Natural killer cell (primary cell): ENCODE results near the gene NT5C1A. TPM values are rescaled to one million over a fixed set of nuclear protein-coding genes. Genes with fewer than 3 reads are reported as not detected.

Experiments used
- ATAC-seq, 3 donors: fragments of 150-1000 bp in 2 of 3; fragments of 200-7000 bp in 1 of 3; cut with Tn5 transposase; 1 replicate in 1 of 3; 2 replicates in 2 of 3; pipeline ENCODE4 v1.10.0; 2021; ENCODE audit warnings: mild to moderate bottlenecking in 2 of 3, moderate library complexity in 2 of 3
- DNase-seq, 2 donors: peaks; one replicate each; pipeline versions ENCODE4 v3.0.0 to v3.0.0-alpha.2; 2013 to 2021; ENCODE audit warnings: mixed read lengths in 1 of 2
- H3K27ac ChIP-seq: one replicate; pipeline ENCODE4 v1.5.1; 2013; ENCODE audit warnings: mild to moderate bottlenecking, low read length
- H3K27me3 ChIP-seq: one replicate; pipeline ENCODE4 v1.6.1; 2013; ENCODE audit warnings: low read length; ENCODE audit not compliant: control insufficient read depth, insufficient read depth
- H3K36me3 ChIP-seq: one replicate; pipeline ENCODE4 v1.6.1; 2013; ENCODE audit warnings: low read length; ENCODE audit not compliant: control insufficient read depth, insufficient read depth
- H3K4me1 ChIP-seq: one replicate; pipeline ENCODE4 v1.6.1; 2013; ENCODE audit warnings: low read length; ENCODE audit not compliant: control insufficient read depth, insufficient read depth
- H3K4me3 ChIP-seq: one replicate; pipeline ENCODE4 v1.5.1; 2013; ENCODE audit warnings: low read length
- H3K9me3 ChIP-seq: one replicate; pipeline ENCODE4 v1.6.1; 2013; ENCODE audit warnings: low read length; ENCODE audit not compliant: control insufficient read depth, insufficient read depth
- H3K27ac Mint-ChIP-seq, 2 donors: one replicate each; pipeline ENCODE4 v1.8.0; 2022; ENCODE audit warnings: mild to moderate bottlenecking in 2 of 2, mixed read lengths in 2 of 2, moderate library complexity in 1 of 2
- H3K27me3 Mint-ChIP-seq, 2 donors: one replicate each; pipeline ENCODE4 v1.8.0; 2022; ENCODE audit warnings: low read depth in 2 of 2, mixed read lengths in 2 of 2
- H3K36me3 Mint-ChIP-seq: one replicate; pipeline ENCODE4 v1.8.0; 2022; ENCODE audit warnings: mixed read lengths
- H3K4me1 Mint-ChIP-seq, 2 donors: one replicate each; pipeline ENCODE4 v1.8.0; 2022; ENCODE audit warnings: mixed read lengths in 2 of 2
- H3K4me3 Mint-ChIP-seq: one replicate; pipeline ENCODE4 v1.8.0; 2022; ENCODE audit warnings: mild to moderate bottlenecking, moderate library complexity, mixed read lengths
- H3K9me3 Mint-ChIP-seq, 2 donors: one replicate each; pipeline ENCODE4 v1.8.0; 2022; ENCODE audit warnings: mixed read lengths in 2 of 2
- WGBS: methylation state at CpG from one replicate; pipeline ENCODE4 v1.1.7; 2013; ENCODE audit warnings: missing lambda C conversion rate; ENCODE audit not compliant: insufficient coverage; 5-methylcytosine and 5-hydroxymethylcytosine counted together
- intact Hi-C: fragments of 100-400 bp; cut with micrococcal nuclease; formaldehyde crosslinking; loops from one replicate; pipeline ENCODE4 v1.14.2; 2022
- total RNA-seq, 4 donors: library from RNA; stranded (reverse); fragments of 120-200 nt in 1 of 4; gene quantifications; one replicate each; pipeline versions ENCODE4 v1.2.3 to v1.2.4, GENCODE V29; 2013 to 2022
- TF ChIP-seq, protein P1 (sequence below): fragments of 200-600 bp; IDR thresholded peaks from one replicate; pipeline ENCODE4 v1.8.0; 2022; ENCODE audit warnings: antibody characterized with exemption

Gene NT5C1A
- total RNA-seq, 3 donors from 2014 or later (not counting 1 experiment from before 2014, with no cell fraction given) = not detected

DNA sequence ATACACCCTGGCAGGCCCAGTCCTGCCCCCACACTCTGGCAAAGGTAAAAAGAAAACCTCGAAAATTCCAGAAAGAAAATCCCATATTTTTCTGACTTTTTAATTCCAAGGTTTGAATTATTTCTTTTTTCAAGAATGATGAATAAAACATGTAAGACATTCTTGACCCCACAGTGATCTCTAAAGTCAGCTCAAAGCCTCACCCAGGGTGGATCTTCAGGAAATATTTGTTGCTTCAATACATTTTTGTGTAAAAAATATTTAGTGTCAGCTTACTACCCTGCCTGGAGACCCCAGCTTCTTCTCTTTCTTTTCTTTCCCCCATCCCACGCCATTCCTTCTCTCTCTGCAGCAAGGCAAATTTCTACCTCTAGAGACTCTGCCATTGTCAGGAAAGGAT is 7.0 kb upstream of the NT5C1A start:
- Histone ChIP-seq H3K4me1 (peaks cover 5% of the 10 kb centered on the region), H3K27ac (no peak overlapping the region), H3K36me3 (no peaks in the 10 kb centered on the region), H3K4me3 (no peak overlapping the region), H3K9me3 (no peaks in the 10 kb centered on the region), H3K27me3 (no peaks in the 10 kb centered on the region)
- WGBS = 92% methylated on average over 1 of the region's 2 CpGs
- ATAC-seq (no peak), DNase-seq (no peak)
- Mint-ChIP-seq H3K27me3 (peaks cover 20 to 24% of the 10 kb centered on the region in 2 donors), H3K36me3 (no peaks in the 10 kb centered on the region), H3K4me3 (no peak overlapping the region), H3K4me1 (no peaks in the 10 kb centered on the region), H3K9me3 (no peaks in the 10 kb centered on the region), H3K27ac (no peak overlapping the region)
- intact Hi-C loops = no loop called here
- TF ChIP-seq, protein P1, sequence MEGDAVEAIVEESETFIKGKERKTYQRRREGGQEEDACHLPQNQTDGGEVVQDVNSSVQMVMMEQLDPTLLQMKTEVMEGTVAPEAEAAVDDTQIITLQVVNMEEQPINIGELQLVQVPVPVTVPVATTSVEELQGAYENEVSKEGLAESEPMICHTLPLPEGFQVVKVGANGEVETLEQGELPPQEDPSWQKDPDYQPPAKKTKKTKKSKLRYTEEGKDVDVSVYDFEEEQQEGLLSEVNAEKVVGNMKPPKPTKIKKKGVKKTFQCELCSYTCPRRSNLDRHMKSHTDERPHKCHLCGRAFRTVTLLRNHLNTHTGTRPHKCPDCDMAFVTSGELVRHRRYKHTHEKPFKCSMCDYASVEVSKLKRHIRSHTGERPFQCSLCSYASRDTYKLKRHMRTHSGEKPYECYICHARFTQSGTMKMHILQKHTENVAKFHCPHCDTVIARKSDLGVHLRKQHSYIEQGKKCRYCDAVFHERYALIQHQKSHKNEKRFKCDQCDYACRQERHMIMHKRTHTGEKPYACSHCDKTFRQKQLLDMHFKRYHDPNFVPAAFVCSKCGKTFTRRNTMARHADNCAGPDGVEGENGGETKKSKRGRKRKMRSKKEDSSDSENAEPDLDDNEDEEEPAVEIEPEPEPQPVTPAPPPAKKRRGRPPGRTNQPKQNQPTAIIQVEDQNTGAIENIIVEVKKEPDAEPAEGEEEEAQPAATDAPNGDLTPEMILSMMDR = no peak

DNA sequence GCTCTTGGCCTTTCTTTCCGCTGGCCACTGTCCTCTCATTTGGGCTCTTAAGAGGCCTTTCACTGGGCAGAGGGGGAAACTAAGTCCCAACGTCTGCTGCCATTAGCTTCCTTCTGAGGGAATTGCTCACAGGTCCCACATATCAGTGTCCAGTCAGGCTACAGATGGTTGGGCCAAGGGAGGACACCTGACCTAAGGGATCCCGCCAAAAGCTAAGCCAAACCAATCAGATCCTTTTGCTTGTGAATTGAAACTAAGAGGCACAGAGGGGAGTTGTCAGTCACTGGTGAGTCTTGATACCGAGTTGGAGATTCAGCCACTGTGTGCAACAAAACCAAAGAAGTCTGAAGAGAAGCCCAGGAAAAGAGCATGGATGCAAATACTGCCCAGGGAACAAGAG is 5.7 kb upstream of the NT5C1A start:
- TF ChIP-seq, protein P1 = no peak
- H3K4me1 Mint-ChIP-seq = no peaks in the 10 kb centered on the region
- Histone ChIP-seq H3K4me1 (no peaks in the 10 kb centered on the region), H3K36me3 (no peaks in the 10 kb centered on the region), H3K9me3 (no peaks in the 10 kb centered on the region), H3K27ac (no peak overlapping the region), H3K4me3 (no peak overlapping the region), H3K27me3 (no peaks in the 10 kb centered on the region)
- peaks cover 20 to 23% of the 10 kb centered on the region in 2 donors for H3K27me3 Mint-ChIP-seq
- 87% methylated on average over 4 of the region's 4 CpGs for WGBS
- no peak for ATAC-seq
- intact Hi-C loops = no loop called here
- no peaks in the 10 kb centered on the region for H3K9me3 Mint-ChIP-seq
- H3K4me3 Mint-ChIP-seq = no peak overlapping the region
- no peak overlapping the region for H3K27ac Mint-ChIP-seq
- DNase-seq = no peak
- H3K36me3 Mint-ChIP-seq = no peaks in the 10 kb centered on the region

DNA sequence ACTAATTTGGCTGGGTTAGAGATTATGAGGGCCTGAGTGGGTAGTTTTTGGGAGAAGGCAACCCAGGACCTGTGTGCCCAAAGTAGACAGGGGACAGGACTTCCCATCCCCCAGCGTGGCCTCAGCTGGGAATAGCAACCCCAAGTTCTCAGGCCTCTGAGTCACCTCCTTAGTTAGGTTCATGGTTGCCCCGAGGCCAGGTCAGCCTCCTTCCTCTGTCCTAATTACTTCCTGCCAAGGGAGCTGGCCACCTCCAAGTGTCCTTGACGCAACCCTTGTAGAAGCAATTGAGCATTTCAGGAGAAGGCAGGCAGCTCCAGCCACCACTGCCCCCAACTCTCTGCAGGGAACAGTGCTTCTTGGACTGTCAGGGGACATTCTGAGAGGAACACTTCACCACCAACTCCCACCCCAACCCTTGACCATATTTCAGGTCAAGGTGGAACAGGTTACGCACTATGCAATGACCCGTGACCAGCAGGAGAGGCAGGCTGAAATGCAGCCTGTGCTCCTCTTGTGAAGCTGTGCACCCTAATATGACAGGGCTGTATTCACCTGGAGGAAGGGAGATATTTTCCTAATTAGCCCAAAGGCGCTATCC is 5.1 kb upstream of the NT5C1A start:
- Mint-ChIP-seq H3K4me1 (peaks cover 0 to 5% of the 10 kb centered on the region in 2 donors), H3K9me3 (no peaks in the 10 kb centered on the region), H3K4me3 (no peak overlapping the region), H3K27ac (no peak overlapping the region), H3K27me3 (peaks cover 17 to 21% of the 10 kb centered on the region in 2 donors), H3K36me3 (no peaks in the 10 kb centered on the region)
- no peaks in the 10 kb centered on the region for H3K9me3 ChIP-seq
- peaks cover 6% of the 10 kb centered on the region for H3K4me1 ChIP-seq
- intact Hi-C loops = no loop called here
- TF ChIP-seq, protein P1 = no peak
- no peaks in the 10 kb centered on the region for H3K36me3 ChIP-seq
- ATAC-seq = no peak
- H3K27me3 ChIP-seq = peaks cover 4% of the 10 kb centered on the region
- no peak for DNase-seq
- H3K27ac ChIP-seq = no peak overlapping the region
- 77% methylated on average over 6 of the region's 6 CpGs for WGBS
- no peak overlapping the region for H3K4me3 ChIP-seq

DNA sequence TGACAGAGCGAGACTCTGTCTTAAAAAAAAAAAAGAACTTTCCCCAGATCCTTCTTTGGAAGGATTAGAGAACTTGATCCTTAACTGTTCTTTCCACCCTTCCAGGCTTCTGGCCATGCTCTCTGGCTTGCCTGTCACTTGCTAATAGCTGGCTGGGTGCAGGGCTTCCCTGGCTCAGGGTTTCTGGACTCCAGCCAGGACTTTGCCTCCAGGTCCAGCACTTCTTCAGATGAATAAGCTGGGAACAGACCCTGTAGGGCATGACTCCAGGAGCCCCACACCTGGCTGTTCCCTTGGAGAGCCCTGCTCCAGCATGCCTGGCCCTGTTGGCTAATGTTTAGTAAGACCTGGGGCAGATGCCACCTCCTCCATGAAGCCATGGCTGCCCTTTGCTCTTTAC is 3.3 kb upstream of the NT5C1A start:
- no peak overlapping the region for H3K4me3 Mint-ChIP-seq
- peaks cover 25% of the 10 kb centered on the region in 2 donors for H3K27me3 Mint-ChIP-seq
- H3K27ac ChIP-seq = no peak overlapping the region
- intact Hi-C loops = no loop called here
- H3K4me1 Mint-ChIP-seq = peaks cover 0 to 5% of the 10 kb centered on the region in 2 donors
- ATAC-seq (no peak), DNase-seq (no peak)
- no peaks in the 10 kb centered on the region for H3K36me3 ChIP-seq
- WGBS = 100% methylated on average over 1 of the region's 1 CpG
- peaks cover 14% of the 10 kb centered on the region for H3K27me3 ChIP-seq
- H3K4me1 ChIP-seq = peaks cover 14% of the 10 kb centered on the region
- TF ChIP-seq, protein P1 = no peak
- H3K36me3 Mint-ChIP-seq = no peaks in the 10 kb centered on the region
- no peak overlapping the region for H3K27ac Mint-ChIP-seq
- H3K9me3 ChIP-seq = no peaks in the 10 kb centered on the region
- H3K9me3 Mint-ChIP-seq = no peaks in the 10 kb centered on the region
- no peak overlapping the region for H3K4me3 ChIP-seq
